K562 (cell line): ENCODE data around the gene ENG. TPM values are rescaled to one million over a fixed set of nuclear protein-coding genes. Genes with fewer than 3 reads are reported as not detected.

Source experiments
- ARHGAP35 ChIP-seq: fragments of 450-650 bp; IDR thresholded peaks from 2 replicates; pipeline ENCODE4 v1.6.1; 2018; ENCODE audit not compliant: partially characterized antibody
- EP400 ChIP-seq: fragments of 450-650 bp; IDR thresholded peaks from 2 replicates; pipeline ENCODE4 v1.6.1; 2017; ENCODE audit warnings: antibody characterized with exemption, mild to moderate bottlenecking, moderate library complexity
- KAT8 ChIP-seq: fragments of 450-650 bp; IDR thresholded peaks from 2 replicates; pipeline ENCODE4 v1.6.1; 2016; ENCODE audit warnings: low read depth, mild to moderate bottlenecking
- MAFG ChIP-seq: fragments of 450-650 bp; conservative IDR thresholded peaks from 2 replicates; pipeline ENCODE4 v1.6.1; 2016; ENCODE audit warnings: missing genetic modification characterization, missing compliant biosample characterization
- PHF8 ChIP-seq: fragments of 200-600 bp; sonication (generic); IDR thresholded peaks from 2 replicates; pipeline ENCODE4 v1.6.1; 2012; ENCODE audit warnings: mixed run types, mild to moderate bottlenecking, inconsistent platforms, low read length, moderate library complexity, borderline replicate concordance
- RUNX1 ChIP-seq: sonication (generic); IDR thresholded peaks from 2 replicates; pipeline ENCODE4 v1.6.1; 2016; ENCODE audit warnings: antibody characterized with exemption, low read depth
- SMC3 ChIP-seq: conservative IDR thresholded peaks from 2 replicates; pipeline ENCODE4 v1.6.1; 2011; ENCODE audit warnings: low read depth, low read length, improper control_type of control experiment; ENCODE audit not compliant: insufficient read depth
- ZBED1 ChIP-seq: IDR thresholded peaks from 2 replicates; pipeline ENCODE4 v1.6.1; 2014
- ZNF274 ChIP-seq: IDR thresholded peaks from 2 replicates; pipeline ENCODE4 v1.6.1; 2011; ENCODE audit warnings: low read depth, mild to moderate bottlenecking, low read length, moderate library complexity, borderline replicate concordance
- ZNF717 ChIP-seq: fragments of 250-450 bp; sonication (Bioruptor Pico); IDR thresholded peaks from 2 replicates; pipeline ENCODE4 v1.5.0; 2021
- polyA plus RNA-seq, 8 experiments: library from polyadenylated mRNA; depleted of rRNA in 4 of 8; stranded (reverse) in 5 of 8; unstranded in 3 of 8; fragments of >200 nt; fragmentation: Nextera tagmentation in 2 of 8; fragmentation: Illumina TruSeq in 1 of 8; extraction: Ambion mirVana in 2 of 8; extraction: Trizol in 1 of 8; gene quantifications; 2 replicates each; pipeline versions ENCODE4 v1.2.1 to v1.2.3, GENCODE V29; 2011 to 2014; ENCODE audit warnings: inconsistent platforms in 1 of 8, missing spikeins in 1 of 8
- total RNA-seq, 7 experiments: library from RNA; depleted of rRNA in 6 of 7; stranded (reverse); fragments of >200 nt in 6 of 7; fragmentation: Illumina TruSeq in 2 of 7; extraction: Trizol in 2 of 7; gene quantifications; 2 replicates each; pipeline versions ENCODE4 v1.2.1 to v1.2.3, GENCODE V29; 2011 to 2021; ENCODE audit warnings: low replicate concordance in 1 of 7
- TF ChIP-seq, protein P1 (sequence below), 2 experiments: IDR thresholded peaks; 2 replicates each; pipeline ENCODE4 v1.6.1; 2011; ENCODE audit warnings: borderline replicate concordance in 1 of 2, control low read depth in 1 of 2, low read depth in 1 of 2, low read length in 1 of 2, mild to moderate bottlenecking in 1 of 2, mixed read lengths in 1 of 2, moderate library complexity in 1 of 2; ENCODE audit not compliant: insufficient read depth in 1 of 2, insufficient read length in 1 of 2, poor library complexity in 1 of 2, severe bottlenecking in 1 of 2; ENCODE audit errors: extremely low read depth in 1 of 2
- TF ChIP-seq, protein P2 (sequence below), 3 experiments: IDR thresholded peaks in 2 of 3; conservative IDR thresholded peaks in 1 of 3; 2 replicates each; pipeline ENCODE4 v1.5.1; 2011 to 2012; ENCODE audit warnings: low read length in 3 of 3, mild to moderate bottlenecking in 3 of 3, control low read depth in 2 of 3, improper control_type of control experiment in 1 of 3, inconsistent platforms in 1 of 3, low read depth in 1 of 3, mixed read lengths in 1 of 3, moderate library complexity in 1 of 3; ENCODE audit not compliant: insufficient read depth in 2 of 3
- TF ChIP-seq, protein P3 (sequence below): fragments of 200-800 bp; sonication (Bioruptor generic); IDR thresholded peaks from 2 replicates; pipeline ENCODE4 v1.6.1; 2017; ENCODE audit warnings: missing genetic modification characterization, missing compliant biosample characterization
- TF ChIP-seq, protein P4 (sequence below), 2 experiments: IDR thresholded peaks in 1 of 2; conservative IDR thresholded peaks in 1 of 2; 2 replicates each; pipeline ENCODE4 v1.6.1; 2016; ENCODE audit warnings: low read depth in 2 of 2, mild to moderate bottlenecking in 1 of 2, missing compliant biosample characterization in 1 of 2, missing genetic modification characterization in 1 of 2, moderate library complexity in 1 of 2

ENG gene
- total and polyA plus RNA-seq, 9 of the 15 experiments (the other 6 are each of a cell fraction or from before 2014, with no cell fraction given): 0.04 to 0.40 (median 0.14) TPM; not detected in 1

DNA sequence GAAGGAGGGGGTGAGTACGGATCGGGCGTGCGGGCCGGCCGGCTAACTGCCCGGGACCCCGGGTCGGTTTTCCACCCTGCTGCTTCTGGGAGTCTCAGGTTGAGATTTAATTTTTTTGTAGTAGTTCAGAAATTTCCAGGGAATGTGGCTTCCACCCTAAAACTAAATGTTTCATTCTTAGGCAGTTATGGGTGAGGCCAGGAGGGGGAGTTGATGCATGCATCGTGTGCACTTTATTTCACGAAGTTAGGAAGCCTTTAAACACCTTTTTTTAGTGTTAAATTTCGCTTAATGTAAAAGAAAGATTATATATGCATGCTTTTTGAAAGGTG is 67.7 kb downstream of the ENG start (continued):
- TF ChIP-seq, protein P1, sequence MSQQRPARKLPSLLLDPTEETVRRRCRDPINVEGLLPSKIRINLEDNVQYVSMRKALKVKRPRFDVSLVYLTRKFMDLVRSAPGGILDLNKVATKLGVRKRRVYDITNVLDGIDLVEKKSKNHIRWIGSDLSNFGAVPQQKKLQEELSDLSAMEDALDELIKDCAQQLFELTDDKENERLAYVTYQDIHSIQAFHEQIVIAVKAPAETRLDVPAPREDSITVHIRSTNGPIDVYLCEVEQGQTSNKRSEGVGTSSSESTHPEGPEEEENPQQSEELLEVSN (IDR thresholded peaks at IDR 0.05; ENCODE audit: borderline replicate concordance in 1 of 2, extremely low read depth in 1 of 2, insufficient read depth in 1 of 2, insufficient read length in 1 of 2, low read depth in 1 of 2, low read length in 1 of 2, poor library complexity in 1 of 2, severe bottlenecking in 1 of 2): no peak
- no peak for TF ChIP-seq KAT8
- TF ChIP-seq ZBED1: no peak
- TF ChIP-seq SMC3: 0 out of 2 replicates have a peak, but pooled peaks have one; percentile 3
- TF ChIP-seq, protein P2, sequence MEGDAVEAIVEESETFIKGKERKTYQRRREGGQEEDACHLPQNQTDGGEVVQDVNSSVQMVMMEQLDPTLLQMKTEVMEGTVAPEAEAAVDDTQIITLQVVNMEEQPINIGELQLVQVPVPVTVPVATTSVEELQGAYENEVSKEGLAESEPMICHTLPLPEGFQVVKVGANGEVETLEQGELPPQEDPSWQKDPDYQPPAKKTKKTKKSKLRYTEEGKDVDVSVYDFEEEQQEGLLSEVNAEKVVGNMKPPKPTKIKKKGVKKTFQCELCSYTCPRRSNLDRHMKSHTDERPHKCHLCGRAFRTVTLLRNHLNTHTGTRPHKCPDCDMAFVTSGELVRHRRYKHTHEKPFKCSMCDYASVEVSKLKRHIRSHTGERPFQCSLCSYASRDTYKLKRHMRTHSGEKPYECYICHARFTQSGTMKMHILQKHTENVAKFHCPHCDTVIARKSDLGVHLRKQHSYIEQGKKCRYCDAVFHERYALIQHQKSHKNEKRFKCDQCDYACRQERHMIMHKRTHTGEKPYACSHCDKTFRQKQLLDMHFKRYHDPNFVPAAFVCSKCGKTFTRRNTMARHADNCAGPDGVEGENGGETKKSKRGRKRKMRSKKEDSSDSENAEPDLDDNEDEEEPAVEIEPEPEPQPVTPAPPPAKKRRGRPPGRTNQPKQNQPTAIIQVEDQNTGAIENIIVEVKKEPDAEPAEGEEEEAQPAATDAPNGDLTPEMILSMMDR (IDR thresholded peaks at IDR 0.05 in 2 of 3, conservative IDR thresholded peaks at IDR 0.05 in 1 of 3; ENCODE audit: insufficient read depth in 2 of 3, low read depth in 1 of 3, low read length in 3 of 3): peak; percentile 20 to 66 (median 45); a peak in 5 of 6 replicates
- TF ChIP-seq RUNX1: no peak
- TF ChIP-seq MAFG (tag): no peak
- TF ChIP-seq, protein P3, sequence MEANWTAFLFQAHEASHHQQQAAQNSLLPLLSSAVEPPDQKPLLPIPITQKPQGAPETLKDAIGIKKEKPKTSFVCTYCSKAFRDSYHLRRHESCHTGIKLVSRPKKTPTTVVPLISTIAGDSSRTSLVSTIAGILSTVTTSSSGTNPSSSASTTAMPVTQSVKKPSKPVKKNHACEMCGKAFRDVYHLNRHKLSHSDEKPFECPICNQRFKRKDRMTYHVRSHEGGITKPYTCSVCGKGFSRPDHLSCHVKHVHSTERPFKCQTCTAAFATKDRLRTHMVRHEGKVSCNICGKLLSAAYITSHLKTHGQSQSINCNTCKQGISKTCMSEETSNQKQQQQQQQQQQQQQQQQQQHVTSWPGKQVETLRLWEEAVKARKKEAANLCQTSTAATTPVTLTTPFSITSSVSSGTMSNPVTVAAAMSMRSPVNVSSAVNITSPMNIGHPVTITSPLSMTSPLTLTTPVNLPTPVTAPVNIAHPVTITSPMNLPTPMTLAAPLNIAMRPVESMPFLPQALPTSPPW: 0 out of 2 replicates have a peak, but pooled peaks have one; percentile 4
- TF ChIP-seq, protein P4, sequence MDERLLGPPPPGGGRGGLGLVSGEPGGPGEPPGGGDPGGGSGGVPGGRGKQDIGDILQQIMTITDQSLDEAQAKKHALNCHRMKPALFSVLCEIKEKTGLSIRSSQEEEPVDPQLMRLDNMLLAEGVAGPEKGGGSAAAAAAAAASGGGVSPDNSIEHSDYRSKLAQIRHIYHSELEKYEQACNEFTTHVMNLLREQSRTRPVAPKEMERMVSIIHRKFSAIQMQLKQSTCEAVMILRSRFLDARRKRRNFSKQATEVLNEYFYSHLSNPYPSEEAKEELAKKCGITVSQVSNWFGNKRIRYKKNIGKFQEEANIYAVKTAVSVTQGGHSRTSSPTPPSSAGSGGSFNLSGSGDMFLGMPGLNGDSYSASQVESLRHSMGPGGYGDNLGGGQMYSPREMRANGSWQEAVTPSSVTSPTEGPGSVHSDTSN (CRISPR knock-in tag; IDR thresholded peaks at IDR 0.05; ENCODE audit: low read depth): no peak
- TF ChIP-seq, protein P4 (tag; conservative IDR thresholded peaks at IDR 0.05; ENCODE audit: low read depth): peak; percentile 1; the same call in 1 of the 2 replicates
- TF ChIP-seq PHF8: no peak
- 0 out of 2 replicates have a peak, but pooled peaks have one; percentile 9 for TF ChIP-seq EP400
- no peak for TF ChIP-seq ZNF274
- TF ChIP-seq ZNF717 (CRISPR knock-in tag): no peak
- no peak for TF ChIP-seq ARHGAP35
